Stimulated activated CD4-positive, alpha-beta T cell treated with anti-CD3 and anti-CD28 coated beads, Interleukin-15, amount 100 ng/mL, for 24 hours (primary cell): ENCODE results near the gene RNF19B.

Experiments used
- DNase-seq: peaks from one replicate; pipeline ENCODE4 v3.0.0-alpha.2; 2020

Gene RNF19B

GRCh38 chr1:32900956-32901822, 63.4 kb downstream of the RNF19B start, which contains the start of gene TMEM54:
TSS of gene TMEM54 (minus strand) at chr1:32901389. CDS start at chr1:32901238, 151 bp downstream.
- peak; percentile 40 for DNase-seq

- DNase-seq: no peak
These were observed 64.1 kb downstream of the RNF19B start for GRCh38 chr1:32900371-32900955.

- no peak for DNase-seq
These were observed 64.9 kb downstream of the RNF19B start for GRCh38 chr1:32899586-32900296.

GRCh38 chr1:32898958-32899357, 65.7 kb downstream of the RNF19B start:
- no peak for DNase-seq

- no peak for DNase-seq
These were observed 66.6 kb downstream of the RNF19B start for GRCh38 chr1:32898056-32898455.

GRCh38 chr1:32897082-32898049, 67.2 kb downstream of the RNF19B start:
- DNase-seq: no peak

GRCh38 chr1:32896451-32896850, 68.2 kb downstream of the RNF19B start:
- no peak for DNase-seq

GRCh38 chr1:32895325-32896215, 69.0 kb downstream of the RNF19B start:
- DNase-seq: no peak

- DNase-seq: no peak
These were observed 69.9 kb downstream of the RNF19B start for GRCh38 chr1:32894681-32895080.

GRCh38 chr1:32894019-32894600, 70.5 kb downstream of the RNF19B start:
- DNase-seq: no peak

GRCh38 chr1:32893198-32894018, 71.2 kb downstream of the RNF19B start:
- DNase-seq: peak; percentile 32

- peak; percentile 68 for DNase-seq
These were observed 72.0 kb downstream of the RNF19B start for GRCh38 chr1:32892368-32893197.

- DNase-seq: no peak
These were observed 73.0 kb downstream of the RNF19B start for GRCh38 chr1:32891630-32892029.

GRCh38 chr1:32891241-32891570, 73.4 kb downstream of the RNF19B start:
- no peak for DNase-seq

GRCh38 chr1:32890516-32891240, 73.9 kb downstream of the RNF19B start:
- DNase-seq: no peak

GRCh38 chr1:32889731-32890278, 74.8 kb downstream of the RNF19B start:
- DNase-seq: no peak

GRCh38 chr1:32888677-32889420, 75.8 kb downstream of the RNF19B start:
- no peak for DNase-seq
